HL-60 (cell line): ENCODE results near the gene SEC31B.
A peak's percentile ranks its signal among the peaks of the same experiment; 100 is the strongest.

Source experiments
- CTCF ChIP-seq: IDR thresholded peaks from one replicate; pipeline ENCODE4 v1.5.1; 2011; ENCODE audit warnings: low read length, control low read depth, inconsistent platforms; ENCODE audit not compliant: insufficient read depth
- GABPA ChIP-seq: IDR thresholded peaks from 2 replicates; pipeline ENCODE4 v1.6.1; 2012; ENCODE audit warnings: low read depth
- POLR2AphosphoS5 ChIP-seq: IDR thresholded peaks from 2 replicates; pipeline ENCODE4 v1.6.1; 2012; ENCODE audit warnings: low read depth
- REST ChIP-seq: IDR thresholded peaks from 2 replicates; pipeline ENCODE4 v1.6.1; 2012; ENCODE audit warnings: low read depth; ENCODE audit not compliant: insufficient replicate concordance
- SPI1 ChIP-seq: IDR thresholded peaks from 2 replicates; pipeline ENCODE4 v1.6.1; 2012; ENCODE audit warnings: low read depth, mild to moderate bottlenecking, borderline replicate concordance

GRCh38 chr10:100553929-100554328 lies 34.3 kb upstream of the SEC31B start:
- no peak for TF ChIP-seq CTCF
- peak; percentile 82 for TF ChIP-seq SPI1
- no peak for TF ChIP-seq POLR2AphosphoS5
- no peak for TF ChIP-seq GABPA
- no peak for TF ChIP-seq REST
